ENCODE measurements around the gene TLE3. TPM values are rescaled to one million over a fixed set of nuclear protein-coding genes. Genes with fewer than 3 reads are reported as not detected.

Gene TLE3
- total and polyA plus RNA-seq, 2 of the 13 experiments (the other 11 are each of a cell fraction or from before 2014, with no cell fraction given) = 11.9 to 13.8 TPM

- peak; percentile 97 for TF ChIP-seq RXRA (CRISPR knock-in tag; IDR thresholded peaks at IDR 0.05)
- no peak for TF ChIP-seq TCF12 (IDR thresholded peaks at IDR 0.05)
- TF ChIP-seq TCF12 (CRISPR knock-in tag; IDR thresholded peaks at IDR 0.05) = peak; percentile 64; the same call in 1 of the 2 replicates
- TF ChIP-seq ZNF878 (CRISPR knock-in tag; IDR thresholded peaks at IDR 0.05) = peak; percentile 66; the same call in 1 of the 2 replicates
- TF ChIP-seq SMAD1 (CRISPR knock-in tag; IDR thresholded peaks at IDR 0.05; ENCODE audit: borderline replicate concordance, low read depth) = peak; percentile 56; the same call in 1 of the 2 replicates
- TF ChIP-seq ZNF232 (CRISPR knock-in tag; IDR thresholded peaks at IDR 0.05; ENCODE audit: borderline replicate concordance) = peak; percentile 39; the same call in 1 of the 2 replicates
- peak; percentile 21 for TF ChIP-seq PRDM10 (CRISPR knock-in tag; IDR thresholded peaks at IDR 0.05; ENCODE audit: low read depth)
- peak; percentile 95 for TF ChIP-seq PHF21A (CRISPR knock-in tag; IDR thresholded peaks at IDR 0.05)
- TF ChIP-seq HNF1A (IDR thresholded peaks at IDR 0.05; ENCODE audit: low read depth) = no peak
- TF ChIP-seq HNF1A (CRISPR knock-in tag; IDR thresholded peaks at IDR 0.05; ENCODE audit: borderline replicate concordance) = peak; percentile 91
- TF ChIP-seq ZFYVE20 (CRISPR knock-in tag; IDR thresholded peaks at IDR 0.05; ENCODE audit: borderline replicate concordance, low read depth) = no peak
- 0 out of 2 replicates have a peak, but pooled peaks have one; percentile 28 for TF ChIP-seq IRF1 (CRISPR knock-in tag; IDR thresholded peaks at IDR 0.05; ENCODE audit: low read depth)
- peak; percentile 89 for TF ChIP-seq ZNF543 (CRISPR knock-in tag; IDR thresholded peaks at IDR 0.05)
- TF ChIP-seq GATAD1 (CRISPR knock-in tag; IDR thresholded peaks at IDR 0.05) = peak; percentile 64
- 0 out of 2 replicates have a peak, but pooled peaks have one; percentile 67 for TF ChIP-seq KDM3A (CRISPR knock-in tag; IDR thresholded peaks at IDR 0.05; ENCODE audit: low read depth)
- peak; percentile 95 for TF ChIP-seq ZSCAN25 (CRISPR knock-in tag; IDR thresholded peaks at IDR 0.05)
- peak; percentile 22; the same call in 1 of the 2 replicates for TF ChIP-seq ARHGAP35 (CRISPR knock-in tag; IDR thresholded peaks at IDR 0.05; ENCODE audit: borderline replicate concordance)
- peak; percentile 54; the same call in 1 of the 2 replicates for TF ChIP-seq RCOR2 (CRISPR knock-in tag; IDR thresholded peaks at IDR 0.05)
- peak; percentile 46; the same call in 1 of the 2 replicates for TF ChIP-seq SAFB2 (CRISPR knock-in tag; IDR thresholded peaks at IDR 0.05; ENCODE audit: borderline replicate concordance, low read depth)
These were observed 18.9 kb downstream of the TLE3 start (continued) for GRCh38 chr15:70078578-70079417.
